Trophoblast cell (in vitro differentiated cells and primary cell): ENCODE results near the gene PRDM16.

Experiments
- DNase-seq, 2 donors: peaks; one replicate each; pipeline ENCODE4 v3.0.0-alpha.2; 2016
- H2AFZ ChIP-seq: 2 replicates; pipeline ENCODE4 v1.6.1; 2013; ENCODE audit warnings: low read length, moderate library complexity, mild to moderate bottlenecking; ENCODE audit not compliant: insufficient read depth, poor library complexity
- H2AK5ac ChIP-seq: 2 replicates; pipeline ENCODE4 v1.6.1; 2013; ENCODE audit warnings: mild to moderate bottlenecking, low read length
- H2BK120ac ChIP-seq: 2 replicates; pipeline ENCODE4 v1.6.1; 2013; ENCODE audit warnings: low read length, mild to moderate bottlenecking, moderate library complexity; ENCODE audit not compliant: insufficient read depth, poor library complexity
- H2BK12ac ChIP-seq: 2 replicates; pipeline ENCODE4 v1.6.1; 2013; ENCODE audit warnings: mild to moderate bottlenecking, low read length, moderate library complexity
- H2BK5ac ChIP-seq: 2 replicates; pipeline ENCODE4 v1.6.1; 2013; ENCODE audit warnings: low read length, low read depth, moderate library complexity, mild to moderate bottlenecking; ENCODE audit not compliant: poor library complexity
- H3K14ac ChIP-seq: 2 replicates; pipeline ENCODE4 v1.6.1; 2013; ENCODE audit warnings: mild to moderate bottlenecking, low read length
- H3K18ac ChIP-seq: 2 replicates; pipeline ENCODE4 v1.6.1; 2013; ENCODE audit warnings: mild to moderate bottlenecking, low read length
- H3K23ac ChIP-seq: 2 replicates; pipeline ENCODE4 v1.6.1; 2013; ENCODE audit warnings: low read length
- H3K27ac ChIP-seq: 2 replicates; pipeline ENCODE4 v1.5.1; 2013; ENCODE audit warnings: low read depth, mild to moderate bottlenecking, inconsistent platforms, low read length, moderate library complexity
- H3K27me3 ChIP-seq: 2 replicates; pipeline ENCODE4 v1.6.1; 2013; ENCODE audit warnings: inconsistent platforms, mild to moderate bottlenecking, low read length, moderate library complexity; ENCODE audit not compliant: insufficient read depth
- H3K36me3 ChIP-seq, 2 experiments: 1 replicate in 1 of 2; 2 replicates in 1 of 2; pipeline ENCODE4 v1.6.1; 2013; ENCODE audit warnings: low read length in 2 of 2, mild to moderate bottlenecking in 2 of 2, moderate library complexity in 1 of 2; ENCODE audit not compliant: insufficient read depth in 2 of 2, control insufficient read depth in 1 of 2
- H3K4ac ChIP-seq: 2 replicates; pipeline ENCODE4 v1.6.1; 2013; ENCODE audit warnings: low read depth, mild to moderate bottlenecking, low read length, moderate library complexity
- H3K4me1 ChIP-seq, 2 experiments: 1 replicate in 1 of 2; 2 replicates in 1 of 2; pipeline ENCODE4 v1.6.1; 2013; ENCODE audit warnings: low read length in 2 of 2, mild to moderate bottlenecking in 2 of 2, moderate library complexity in 1 of 2; ENCODE audit not compliant: insufficient read depth in 2 of 2, control insufficient read depth in 1 of 2
- H3K4me2 ChIP-seq: 2 replicates; pipeline ENCODE4 v1.6.1; 2013; ENCODE audit warnings: inconsistent platforms, mild to moderate bottlenecking, low read length, moderate library complexity
- H3K4me3 ChIP-seq: 2 replicates; pipeline ENCODE4 v1.5.1; 2013; ENCODE audit warnings: mild to moderate bottlenecking, low read depth, low read length, inconsistent platforms
- H3K79me1 ChIP-seq: one replicate; pipeline ENCODE4 v1.6.1; 2013; ENCODE audit warnings: low read length
- H3K79me2 ChIP-seq: 2 replicates; pipeline ENCODE4 v1.6.1; 2013; ENCODE audit warnings: low read length, mild to moderate bottlenecking; ENCODE audit not compliant: control insufficient read depth, insufficient read depth, poor library complexity
- H3K9ac ChIP-seq: 2 replicates; pipeline ENCODE4 v1.6.1; 2013; ENCODE audit warnings: mild to moderate bottlenecking, low read length
- H3K9me3 ChIP-seq: 2 replicates; pipeline ENCODE4 v1.6.1; 2013; ENCODE audit warnings: low read depth, mild to moderate bottlenecking, control low read depth, inconsistent platforms, low read length; ENCODE audit not compliant: insufficient read depth
- H4K12ac ChIP-seq: 2 replicates; pipeline ENCODE4 v1.6.1; 2013; ENCODE audit warnings: low read depth, mild to moderate bottlenecking, low read length, moderate library complexity
- H4K8ac ChIP-seq: 2 replicates; pipeline ENCODE4 v1.6.1; 2013; ENCODE audit warnings: low read depth, mild to moderate bottlenecking, low read length, moderate library complexity
- H4K91ac ChIP-seq: one replicate; pipeline ENCODE4 v1.6.1; 2013; ENCODE audit warnings: low read depth, mild to moderate bottlenecking, low read length, moderate library complexity
- WGBS: extraction: QIAGEN DNeasy Blood & Tissue Kit; methylation state at CpG from one replicate; pipeline ENCODE4 v1.1.7; 2013; ENCODE audit warnings: missing lambda C conversion rate; ENCODE audit not compliant: insufficient read length, insufficient coverage; ENCODE audit errors: extremely low coverage; 5-methylcytosine and 5-hydroxymethylcytosine counted together

Gene PRDM16

GRCh38 chr1:3089490-3089889, 20.5 kb downstream of the PRDM16 start:
- Histone ChIP-seq H4K8ac (no peak overlapping the region), H3K36me3 (no peaks in the 10 kb centered on the region), H3K4me3 (no peak overlapping the region), H2BK120ac (no peak overlapping the region), H3K27ac (no peak overlapping the region), H3K27me3 (no peaks in the 10 kb centered on the region), H3K18ac (no peak overlapping the region), H3K23ac (no peak overlapping the region), H2AFZ (no peak overlapping the region), H3K4ac (no peak overlapping the region), H3K4me2 (no peak overlapping the region), H4K12ac (no peak overlapping the region), H3K4me1 (no peaks in the 10 kb centered on the region), H2BK12ac (no peak overlapping the region), H3K79me1 (no peaks in the 10 kb centered on the region), H3K79me2 (no peaks in the 10 kb centered on the region), H2AK5ac (no peak overlapping the region), H4K91ac (no peak overlapping the region), H3K9me3 (no peaks in the 10 kb centered on the region), H3K9ac (no peak overlapping the region), H2BK5ac (no peak overlapping the region), H3K14ac (no peak overlapping the region)
- DNase-seq: no peak
- WGBS: no CpG with 5 or more reads among the region's 17 CpGs

GRCh38 chr1:3091334-3091733, 22.3 kb downstream of the PRDM16 start:
- no CpG with 5 or more reads among the region's 14 CpGs for WGBS
- Histone ChIP-seq H3K9me3 (no peaks in the 10 kb centered on the region), H2AFZ (no peak overlapping the region), H3K36me3 (no peaks in the 10 kb centered on the region), H3K27ac (no peak overlapping the region), H3K79me2 (no peaks in the 10 kb centered on the region), H4K12ac (no peak overlapping the region), H3K79me1 (no peaks in the 10 kb centered on the region), H3K4me2 (no peak overlapping the region), H3K4me3 (no peak overlapping the region), H3K14ac (no peak overlapping the region), H3K4me1 (no peaks in the 10 kb centered on the region), H2AK5ac (no peak overlapping the region), H3K23ac (no peak overlapping the region), H3K9ac (no peak overlapping the region), H4K91ac (no peak overlapping the region), H2BK12ac (no peak overlapping the region), H3K4ac (no peak overlapping the region), H2BK5ac (no peak overlapping the region), H2BK120ac (no peak overlapping the region), H3K27me3 (no peaks in the 10 kb centered on the region), H3K18ac (no peak overlapping the region), H4K8ac (no peak overlapping the region)
- no peak for DNase-seq

GRCh38 chr1:3092530-3092929, 23.5 kb downstream of the PRDM16 start:
- H4K91ac ChIP-seq: no peak overlapping the region
- WGBS: no CpG with 5 or more reads among the region's 7 CpGs
- no peak overlapping the region for H2BK5ac ChIP-seq

GRCh38 chr1:3093898-3094626, 25.1 kb downstream of the PRDM16 start:
- Histone ChIP-seq H4K12ac (no peak overlapping the region), H3K14ac (no peak overlapping the region), H3K18ac (no peak overlapping the region), H2BK5ac (no peak overlapping the region), H3K79me1 (no peaks in the 10 kb centered on the region), H3K4me3 (no peak overlapping the region), H3K27ac (no peak overlapping the region), H3K9ac (no peak overlapping the region), H3K36me3 (no peaks in the 10 kb centered on the region), H3K4ac (no peak overlapping the region), H2BK12ac (no peak overlapping the region), H3K9me3 (no peaks in the 10 kb centered on the region), H2AK5ac (no peak overlapping the region), H3K4me2 (no peak overlapping the region), H2AFZ (no peak overlapping the region), H2BK120ac (no peak overlapping the region), H3K4me1 (no peaks in the 10 kb centered on the region), H3K79me2 (no peaks in the 10 kb centered on the region), H4K8ac (no peak overlapping the region), H3K23ac (no peak overlapping the region), H3K27me3 (no peaks in the 10 kb centered on the region), H4K91ac (no peak overlapping the region)
- no peak for DNase-seq
- no CpG with 5 or more reads among the region's 27 CpGs for WGBS

More at GRCh38 chr1:3092530-3092929, 23.5 kb downstream of the PRDM16 start:
- no peak overlapping the region for H2BK12ac ChIP-seq
- H2AK5ac ChIP-seq: no peak overlapping the region
- no peak overlapping the region for H3K14ac ChIP-seq
- H3K18ac ChIP-seq: no peak overlapping the region
- no peak overlapping the region for H3K4me3 ChIP-seq
- H3K4ac ChIP-seq: no peak overlapping the region
- H3K4me1 ChIP-seq: no peaks in the 10 kb centered on the region
- no peak overlapping the region for H3K27ac ChIP-seq
- H3K79me2 ChIP-seq: no peaks in the 10 kb centered on the region
- no peak overlapping the region for H4K12ac ChIP-seq
- H3K9me3 ChIP-seq: no peaks in the 10 kb centered on the region
- no peaks in the 10 kb centered on the region for H3K27me3 ChIP-seq
- no peak overlapping the region for H2AFZ ChIP-seq
- DNase-seq: no peak
- H3K36me3 ChIP-seq: no peaks in the 10 kb centered on the region
- no peak overlapping the region for H3K23ac ChIP-seq
- no peak overlapping the region for H3K9ac ChIP-seq
- no peaks in the 10 kb centered on the region for H3K79me1 ChIP-seq
- no peak overlapping the region for H4K8ac ChIP-seq
- no peak overlapping the region for H2BK120ac ChIP-seq
- no peak overlapping the region for H3K4me2 ChIP-seq
